HepG2 (cell line): ENCODE data around the gene ZMIZ1. TPM values are rescaled to one million over a fixed set of nuclear protein-coding genes. Genes with fewer than 3 reads are reported as not detected.

Source experiments
- AKNA ChIP-seq: sonication (generic); formaldehyde crosslinking; IDR thresholded peaks from 2 replicates; pipeline ENCODE4 v1.4.0; 2020; ENCODE audit warnings: missing genetic modification reagents, borderline replicate concordance
- NFRKB ChIP-seq: fragments of 450-650 bp; IDR thresholded peaks from 2 replicates; pipeline ENCODE4 v1.6.1; 2017
- RARA ChIP-seq: IDR thresholded peaks from 2 replicates; pipeline ENCODE4 v1.6.1; 2016; ENCODE audit warnings: missing genetic modification reagents, missing compliant biosample characterization
- SIN3B ChIP-seq: fragments of 150-350 bp; IDR thresholded peaks from 2 replicates; pipeline ENCODE4 v1.6.1; 2014; ENCODE audit warnings: low read length
- SPEN ChIP-seq: sonication (generic); formaldehyde crosslinking; IDR thresholded peaks from 2 replicates; pipeline ENCODE4 v1.5.1; 2020; ENCODE audit warnings: low read depth, mild to moderate bottlenecking, missing genetic modification reagents
- TCF12 ChIP-seq, 2 experiments: fragments of 450-650 bp in 1 of 2; sonication (generic) in 1 of 2; formaldehyde crosslinking in 1 of 2; IDR thresholded peaks; 2 replicates each; pipeline versions ENCODE4 v1.6.1 to v1.8.0; 2017 to 2022; ENCODE audit warnings: antibody characterized with exemption in 1 of 2, mild to moderate bottlenecking in 1 of 2, missing genetic modification reagents in 1 of 2, moderate library complexity in 1 of 2
- ZMYM2 ChIP-seq: sonication (generic); formaldehyde crosslinking; IDR thresholded peaks from 2 replicates; pipeline ENCODE4 v1.8.0; 2022; ENCODE audit warnings: mild to moderate bottlenecking, missing genetic modification reagents
- ZNF124 ChIP-seq: sonication (generic); formaldehyde crosslinking; IDR thresholded peaks from 2 replicates; pipeline ENCODE4 v1.4.0; 2020; ENCODE audit warnings: missing genetic modification reagents
- ZNF432 ChIP-seq: sonication (generic); formaldehyde crosslinking; IDR thresholded peaks from 2 replicates; pipeline ENCODE4 v1.5.0; 2020; ENCODE audit warnings: missing genetic modification reagents, mild to moderate bottlenecking, borderline replicate concordance
- ZNF484 ChIP-seq: sonication (generic); formaldehyde crosslinking; IDR thresholded peaks from 2 replicates; pipeline ENCODE4 v1.5.1; 2020; ENCODE audit warnings: mild to moderate bottlenecking, low read depth, missing genetic modification reagents, borderline replicate concordance
- ZNF577 ChIP-seq: sonication (generic); formaldehyde crosslinking; IDR thresholded peaks from 2 replicates; pipeline ENCODE4 v1.4.0; 2020; ENCODE audit warnings: mild to moderate bottlenecking, low read depth, missing genetic modification reagents, borderline replicate concordance
- ZNF615 ChIP-seq: sonication (generic); formaldehyde crosslinking; IDR thresholded peaks from 2 replicates; pipeline ENCODE4 v1.5.0; 2020; ENCODE audit warnings: mild to moderate bottlenecking, missing genetic modification reagents, borderline replicate concordance
- ZNF792 ChIP-seq: IDR thresholded peaks from 2 replicates; pipeline ENCODE4 v1.6.1; 2016
- ZNF839 ChIP-seq: sonication (generic); formaldehyde crosslinking; IDR thresholded peaks from 2 replicates; pipeline ENCODE4 v1.4.0; 2020; ENCODE audit warnings: missing genetic modification reagents, mild to moderate bottlenecking, borderline replicate concordance
- ZSCAN9 ChIP-seq: IDR thresholded peaks from 2 replicates; pipeline ENCODE4 v1.6.1; 2016; ENCODE audit warnings: borderline replicate concordance
- ZUFSP ChIP-seq: sonication (generic); formaldehyde crosslinking; IDR thresholded peaks from 2 replicates; pipeline ENCODE4 v1.9.0; 2021; ENCODE audit warnings: missing genetic modification reagents, mild to moderate bottlenecking, borderline replicate concordance
- polyA plus RNA-seq, 8 experiments: library from polyadenylated mRNA; depleted of rRNA in 3 of 8; stranded (reverse) in 7 of 8; unstranded in 1 of 8; fragments of >200 nt; fragmentation: Illumina TruSeq in 4 of 8; extraction: Trizol in 4 of 8; gene quantifications; 2 replicates each; pipeline versions ENCODE4 v1.2.1 to v1.2.3, GENCODE V29; 2011 to 2016; ENCODE audit warnings: low read depth in 4 of 8, missing spikeins in 1 of 8, mixed read lengths in 1 of 8; ENCODE audit not compliant: insufficient read depth in 1 of 8
- total RNA-seq, 5 experiments: library from RNA; depleted of rRNA; stranded (reverse); fragments of >200 nt; fragmentation: Illumina TruSeq; extraction: Trizol; gene quantifications; 2 replicates each; pipeline ENCODE4 v1.2.3, GENCODE V29; 2016; ENCODE audit warnings: low read depth in 1 of 5
- TF ChIP-seq, protein P1 (sequence below): sonication (generic); formaldehyde crosslinking; IDR thresholded peaks from 2 replicates; pipeline ENCODE4 v1.8.1; 2023; ENCODE audit warnings: mild to moderate bottlenecking, missing genetic modification reagents
- TF ChIP-seq, protein P2 (sequence below): sonication (generic); formaldehyde crosslinking; IDR thresholded peaks from 2 replicates; pipeline ENCODE4 v1.8.1; 2023; ENCODE audit warnings: missing genetic modification reagents, inconsistent platforms, borderline replicate concordance
- TF ChIP-seq, protein P3 (sequence below): sonication (generic); formaldehyde crosslinking; conservative IDR thresholded peaks from 2 replicates; pipeline ENCODE4 v1.5.0; 2020; ENCODE audit warnings: missing genetic modification reagents

The ZMIZ1 gene
- total and polyA plus RNA-seq, 2 of the 13 experiments (the other 11 are each of a cell fraction or from before 2014, with no cell fraction given), result 5.3 to 10.2 TPM

DNA sequence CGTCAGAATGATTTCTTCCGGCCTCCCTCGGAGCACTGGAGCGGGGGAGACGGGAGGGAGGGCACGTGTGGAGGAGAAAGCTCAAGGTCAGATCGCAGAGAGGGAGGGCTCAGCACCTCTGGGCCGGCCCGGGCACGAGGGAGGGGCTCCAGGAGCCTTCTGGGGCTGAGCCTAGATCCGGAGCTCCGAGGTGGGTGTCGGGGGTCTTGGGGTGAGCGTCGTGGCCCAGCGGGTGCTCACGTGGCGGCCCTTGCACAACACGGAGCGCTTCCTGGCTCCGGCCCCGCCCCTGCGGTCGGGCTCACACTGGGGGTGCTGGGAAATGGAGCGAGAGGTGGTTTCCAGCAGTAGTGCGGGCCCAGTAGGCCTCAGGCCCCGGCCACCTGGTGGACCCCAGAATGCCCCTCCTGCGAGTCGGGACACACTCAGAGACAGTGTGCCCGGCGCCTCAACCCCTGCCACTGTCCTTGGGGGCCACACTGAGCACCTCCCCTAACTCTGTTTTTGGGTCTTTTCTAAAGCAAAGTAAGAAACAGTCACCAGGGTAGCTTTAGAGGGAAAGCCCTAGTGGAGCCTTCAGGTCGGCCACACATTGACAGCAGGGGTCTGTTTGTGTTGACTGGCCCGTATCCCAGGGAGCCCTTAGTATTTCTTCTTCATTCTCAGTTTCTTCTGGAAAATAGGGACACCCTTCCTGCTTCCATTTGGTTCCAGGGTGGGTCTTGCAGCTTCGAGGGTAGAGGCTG is 279.3 kb downstream of the ZMIZ1 start (continued):
- TF ChIP-seq ZUFSP (CRISPR knock-in tag) (no peak), TCF12 (IDR thresholded peaks at IDR 0.05) (no peak), TCF12 (CRISPR knock-in tag; IDR thresholded peaks at IDR 0.05) (peak; percentile 94), ZNF792 (CRISPR knock-in tag) (peak; percentile 51; the same call in 1 of the 2 replicates), AKNA (CRISPR knock-in tag) (no peak), ZNF124 (CRISPR knock-in tag) (no peak), ZNF615 (CRISPR knock-in tag) (no peak), ZSCAN9 (peak; percentile 76), RARA (CRISPR knock-in tag) (peak; percentile 61), ZMYM2 (CRISPR knock-in tag) (no peak), ZNF577 (CRISPR knock-in tag) (no peak), ZNF432 (CRISPR knock-in tag) (no peak), SPEN (CRISPR knock-in tag) (peak; percentile 86), NFRKB (no peak), SIN3B (no peak), ZNF484 (CRISPR knock-in tag) (no peak), ZNF839 (CRISPR knock-in tag) (no peak)
- TF ChIP-seq, protein P1, sequence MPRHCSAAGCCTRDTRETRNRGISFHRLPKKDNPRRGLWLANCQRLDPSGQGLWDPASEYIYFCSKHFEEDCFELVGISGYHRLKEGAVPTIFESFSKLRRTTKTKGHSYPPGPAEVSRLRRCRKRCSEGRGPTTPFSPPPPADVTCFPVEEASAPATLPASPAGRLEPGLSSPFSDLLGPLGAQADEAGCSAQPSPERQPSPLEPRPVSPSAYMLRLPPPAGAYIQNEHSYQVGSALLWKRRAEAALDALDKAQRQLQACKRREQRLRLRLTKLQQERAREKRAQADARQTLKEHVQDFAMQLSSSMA, result peak; percentile 30; the same call in 1 of the 2 replicates
- TF ChIP-seq, protein P2, sequence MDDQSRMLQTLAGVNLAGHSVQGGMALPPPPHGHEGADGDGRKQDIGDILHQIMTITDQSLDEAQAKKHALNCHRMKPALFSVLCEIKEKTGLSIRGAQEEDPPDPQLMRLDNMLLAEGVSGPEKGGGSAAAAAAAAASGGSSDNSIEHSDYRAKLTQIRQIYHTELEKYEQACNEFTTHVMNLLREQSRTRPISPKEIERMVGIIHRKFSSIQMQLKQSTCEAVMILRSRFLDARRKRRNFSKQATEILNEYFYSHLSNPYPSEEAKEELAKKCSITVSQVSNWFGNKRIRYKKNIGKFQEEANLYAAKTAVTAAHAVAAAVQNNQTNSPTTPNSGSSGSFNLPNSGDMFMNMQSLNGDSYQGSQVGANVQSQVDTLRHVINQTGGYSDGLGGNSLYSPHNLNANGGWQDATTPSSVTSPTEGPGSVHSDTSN, result no peak
- TF ChIP-seq, protein P3, sequence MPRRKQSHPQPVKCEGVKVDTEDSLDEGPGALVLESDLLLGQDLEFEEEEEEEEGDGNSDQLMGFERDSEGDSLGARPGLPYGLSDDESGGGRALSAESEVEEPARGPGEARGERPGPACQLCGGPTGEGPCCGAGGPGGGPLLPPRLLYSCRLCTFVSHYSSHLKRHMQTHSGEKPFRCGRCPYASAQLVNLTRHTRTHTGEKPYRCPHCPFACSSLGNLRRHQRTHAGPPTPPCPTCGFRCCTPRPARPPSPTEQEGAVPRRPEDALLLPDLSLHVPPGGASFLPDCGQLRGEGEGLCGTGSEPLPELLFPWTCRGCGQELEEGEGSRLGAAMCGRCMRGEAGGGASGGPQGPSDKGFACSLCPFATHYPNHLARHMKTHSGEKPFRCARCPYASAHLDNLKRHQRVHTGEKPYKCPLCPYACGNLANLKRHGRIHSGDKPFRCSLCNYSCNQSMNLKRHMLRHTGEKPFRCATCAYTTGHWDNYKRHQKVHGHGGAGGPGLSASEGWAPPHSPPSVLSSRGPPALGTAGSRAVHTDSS (CRISPR knock-in tag), result no peak
